Right atrium auricular region (tissue), 2 donors: Measurements from ENCODE around the gene MRS2. TPM values are rescaled to one million over a fixed set of nuclear protein-coding genes. Genes with fewer than 3 reads are reported as not detected.

Source experiments
- DNase-seq: peaks from one replicate; pipeline ENCODE4 v3.0.0-alpha.2; 2019; ENCODE audit warnings: low spot score
- H3K27ac ChIP-seq, 2 donors: fragments of 200-600 bp; sonication (generic); 1 replicate in 1 of 2; 2 replicates in 1 of 2; pipeline ENCODE4 v1.5.1; 2016 to 2019
- H3K27me3 ChIP-seq, 2 donors: fragments of 200-600 bp; sonication (generic); one replicate each; pipeline versions ENCODE4 v1.5.1 to v1.6.0; 2017 to 2019
- H3K36me3 ChIP-seq: fragments of 200-600 bp; sonication (generic); one replicate; pipeline ENCODE4 v1.5.1; 2016
- H3K4me1 ChIP-seq, 2 donors: fragments of 200-600 bp; sonication (generic); one replicate each; pipeline versions ENCODE4 v1.5.1 to v1.6.0; 2017 to 2019
- H3K4me3 ChIP-seq, 2 donors: fragments of 200-600 bp; sonication (generic); 1 replicate in 1 of 2; 2 replicates in 1 of 2; pipeline ENCODE4 v1.5.1; 2017 to 2019; ENCODE audit warnings: mild to moderate bottlenecking in 1 of 2, moderate library complexity in 1 of 2
- H3K9me3 ChIP-seq, 2 donors: fragments of 200-600 bp; sonication (generic); one replicate each; pipeline ENCODE4 v1.5.1; 2019
- CTCF ChIP-seq, 2 donors: fragments of 200-600 bp; sonication (generic); IDR thresholded peaks; one replicate each; pipeline ENCODE4 v1.5.1; 2019; ENCODE audit warnings: antibody characterized with exemption in 2 of 2
- total RNA-seq, 2 donors: library from RNA; depleted of rRNA; stranded (reverse); fragments of >200 nt; gene quantifications; one replicate each; pipeline ENCODE4 v1.1.0, GENCODE V29; 2016

The MRS2 gene
- total RNA-seq, 2 donors from 2014 or later = 25.5 to 44.1 TPM

GRCh38 chr6:24387818-24388217, 14.9 kb upstream of the MRS2 start:
- Histone ChIP-seq H3K4me1 (no peaks in the 10 kb centered on the region), H3K9me3 (no peaks in the 10 kb centered on the region), H3K4me3 (no peak overlapping the region), H3K27ac (no peak overlapping the region), H3K27me3 (no peaks in the 10 kb centered on the region), H3K36me3 (no peaks in the 10 kb centered on the region)
- DNase-seq = no peak
- no peak for TF ChIP-seq CTCF (IDR thresholded peaks at IDR 0.05)

GRCh38 chr6:24391208-24391607, 11.5 kb upstream of the MRS2 start:
- Histone ChIP-seq H3K27me3 (no peaks in the 10 kb centered on the region), H3K36me3 (no peaks in the 10 kb centered on the region), H3K9me3 (no peaks in the 10 kb centered on the region), H3K27ac (no peak overlapping the region), H3K4me1 (no peaks in the 10 kb centered on the region), H3K4me3 (no peak overlapping the region)
- TF ChIP-seq CTCF (IDR thresholded peaks at IDR 0.05) = no peak
- no peak for DNase-seq

- TF ChIP-seq CTCF (IDR thresholded peaks at IDR 0.05) = no peak
- H3K27ac ChIP-seq = no peak overlapping the region
- no peaks in the 10 kb centered on the region for H3K27me3 ChIP-seq
- H3K9me3 ChIP-seq = no peaks in the 10 kb centered on the region
- no peaks in the 10 kb centered on the region for H3K4me1 ChIP-seq
- no peak for DNase-seq
- no peak overlapping the region for H3K4me3 ChIP-seq
- H3K36me3 ChIP-seq = no peaks in the 10 kb centered on the region
Observed at GRCh38 chr6:24391756-24392405, 10.9 kb upstream of the MRS2 start.

GRCh38 chr6:24394061-24394779, 8.5 kb upstream of the MRS2 start:
- Histone ChIP-seq H3K4me3 (no peak overlapping the region), H3K4me1 (no peaks in the 10 kb centered on the region), H3K36me3 (no peaks in the 10 kb centered on the region), H3K27me3 (no peaks in the 10 kb centered on the region), H3K9me3 (no peaks in the 10 kb centered on the region), H3K27ac (no peak overlapping the region)
- TF ChIP-seq CTCF (IDR thresholded peaks at IDR 0.05) = no peak
- no peak for DNase-seq

- no peak for DNase-seq
- Histone ChIP-seq H3K4me1 (no peaks in the 10 kb centered on the region), H3K9me3 (no peaks in the 10 kb centered on the region), H3K4me3 (no peak overlapping the region), H3K27me3 (peaks cover 0 to 4% of the 10 kb centered on the region in 2 donors), H3K36me3 (no peaks in the 10 kb centered on the region), H3K27ac (no peak overlapping the region)
- no peak for TF ChIP-seq CTCF (IDR thresholded peaks at IDR 0.05)
Observed at GRCh38 chr6:24394780-24395437, 7.8 kb upstream of the MRS2 start.
